Measurements from ENCODE around the gene NAPSA.
"Not testable (repeated sequence)": the region's sequence is repeated elsewhere in the genome, so short reads cannot be mapped to it uniquely, and the experiment has no call there.

NAPSA gene

GRCh38 chr19:50330365-50331078 lies 34.9 kb downstream of the NAPSA start:
- peak; percentile 94 for DNase-seq (ENCODE audit: low read depth)

- DNase-seq (ENCODE audit: low read depth), result not testable (repeated sequence)
Measured at GRCh38 chr19:50329926-50330294, 35.5 kb downstream of the NAPSA start.

DNA sequence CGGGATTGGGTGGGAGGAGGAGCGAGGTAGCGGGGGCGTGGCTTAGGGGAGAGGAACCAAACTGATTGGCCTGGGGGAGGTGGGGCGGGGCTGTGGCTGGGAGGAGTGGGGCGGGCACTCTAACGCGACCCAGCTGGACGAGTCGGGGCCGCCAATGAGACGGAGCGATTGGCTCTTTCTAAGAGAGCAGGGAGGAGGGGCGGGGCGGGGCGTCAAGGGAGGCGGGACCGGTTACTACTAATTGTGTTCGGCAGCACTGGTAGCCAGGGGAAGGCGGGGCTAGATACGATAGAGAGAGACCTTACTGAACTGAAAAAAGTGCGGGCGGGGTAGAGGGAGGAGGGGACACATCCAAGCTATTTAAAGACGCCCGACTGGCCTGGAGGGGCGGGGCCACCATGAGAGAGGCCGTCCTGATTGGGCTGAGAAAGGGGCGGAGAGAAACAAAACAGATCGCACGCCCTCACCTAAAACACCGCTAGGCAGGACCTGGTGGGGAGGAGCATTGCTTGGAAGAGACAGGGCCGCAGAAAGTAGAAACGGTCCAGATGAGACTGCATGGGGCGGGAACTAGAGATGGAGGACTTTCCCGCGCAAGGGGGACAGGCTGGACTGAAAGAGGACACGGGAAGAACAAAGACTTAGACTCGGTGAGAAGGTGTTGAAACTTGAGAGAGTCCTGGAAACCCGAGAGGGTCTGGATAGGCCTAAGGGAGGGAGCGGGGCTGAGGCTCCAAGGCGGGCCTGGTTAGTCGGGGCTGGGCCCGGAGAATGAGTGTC lies 36.1 kb downstream of the NAPSA start, which contains the start of gene KCNC3:
KCNC3 (minus strand) TSS at position 232 of the 780 bp plus-strand sequence. CDS start 295 bp downstream, outside the sequence.
- peak; percentile 97 for DNase-seq (ENCODE audit: low read depth)

- DNase-seq (ENCODE audit: low read depth), result no peak
Measured at GRCh38 chr19:50328873-50329145, 36.6 kb downstream of the NAPSA start.

DNA sequence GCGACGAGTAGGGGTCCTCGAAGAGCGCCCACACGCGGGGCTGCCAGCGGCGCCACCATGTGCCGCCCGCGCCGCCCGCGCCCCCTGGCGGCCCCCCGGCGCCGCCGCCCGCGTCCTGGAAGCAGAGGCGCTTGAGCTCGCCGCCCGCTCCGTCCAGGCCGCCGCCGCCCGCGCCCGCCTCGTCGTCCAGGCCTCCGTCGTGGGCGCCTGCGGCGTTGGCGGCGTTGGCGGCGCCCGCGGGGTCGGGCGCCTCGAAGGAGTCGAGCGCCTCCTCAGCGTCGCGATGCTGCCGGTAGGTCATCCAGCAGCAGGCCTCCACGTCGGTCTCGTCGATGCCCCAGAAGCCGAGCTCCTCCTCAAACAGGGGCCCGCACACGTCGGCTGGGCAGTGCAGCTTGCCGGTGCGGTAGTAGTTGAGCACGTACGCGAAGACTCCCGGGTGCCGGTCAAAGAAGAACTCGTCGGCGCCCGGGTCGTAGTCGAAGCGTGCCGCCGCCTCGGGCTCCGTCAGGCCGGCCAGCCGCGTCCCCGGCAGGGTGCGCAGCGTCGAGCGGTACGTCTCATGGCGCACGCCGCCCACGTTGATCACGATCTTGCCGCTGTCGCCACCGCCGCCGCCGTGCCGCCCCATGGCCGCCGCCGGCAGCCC lies 37.1 kb downstream of the NAPSA start:
- DNase-seq (ENCODE audit: low read depth), result peak; percentile 55

DNA sequence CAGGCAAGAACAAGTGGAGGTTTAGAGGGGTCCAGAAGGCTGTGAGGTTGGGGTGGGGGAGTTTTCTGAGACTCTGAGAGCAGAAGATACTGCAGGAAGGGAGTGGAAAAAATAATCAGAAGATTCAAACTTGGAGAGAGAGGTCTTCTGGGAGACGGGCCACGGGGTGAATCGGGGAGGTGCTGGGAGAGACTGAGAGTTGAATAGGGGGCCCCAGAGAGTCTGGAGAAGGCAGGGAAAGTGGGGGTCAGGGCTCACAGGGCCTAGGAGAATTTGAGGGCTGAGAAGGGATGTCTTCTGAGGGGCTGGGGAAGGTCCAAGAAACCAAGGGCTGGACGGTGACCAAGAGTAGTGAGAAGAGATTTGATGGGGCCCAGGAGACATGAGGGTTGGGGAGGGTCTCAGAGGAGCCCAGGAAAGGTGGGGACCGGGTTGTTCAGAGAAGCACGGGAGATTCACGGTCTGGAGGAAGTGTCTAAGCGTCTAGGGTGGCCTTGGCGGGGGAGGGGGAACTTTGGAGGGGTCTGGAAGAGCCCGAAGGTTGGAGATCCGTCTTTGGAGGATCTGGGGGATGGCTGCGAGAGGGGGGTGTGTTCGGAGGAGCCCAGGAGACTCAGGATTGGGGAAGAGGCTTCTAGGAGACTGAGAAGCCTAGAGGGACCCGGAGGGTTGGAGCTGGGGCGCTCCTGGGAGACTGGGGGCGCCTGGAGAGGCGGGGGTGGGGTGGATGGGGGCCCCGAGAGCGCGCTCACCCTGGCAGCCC lies 37.8 kb downstream of the NAPSA start:
- no peak for DNase-seq (ENCODE audit: low read depth)

DNA sequence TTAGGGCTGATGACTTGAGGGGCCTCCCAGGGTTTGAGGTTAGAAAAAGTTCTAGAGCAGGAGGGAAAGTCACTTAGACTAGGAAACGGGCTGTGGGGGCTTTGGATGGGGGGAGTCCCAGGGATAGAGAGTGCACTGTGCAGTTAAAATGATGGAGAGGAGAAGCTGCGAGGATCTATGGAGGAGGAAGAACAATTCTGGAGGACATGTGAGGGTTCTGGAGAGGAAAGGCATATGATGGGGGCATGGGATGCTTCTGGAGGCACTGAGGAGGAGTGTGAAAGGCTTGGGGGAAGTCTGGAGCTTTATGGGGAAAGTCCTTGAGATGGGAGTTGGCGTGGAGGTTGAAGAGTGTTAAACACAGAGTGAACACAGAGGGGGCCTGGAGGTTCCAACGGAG lies 38.4 kb downstream of the NAPSA start:
- DNase-seq (ENCODE audit: low read depth), result no peak

DNA sequence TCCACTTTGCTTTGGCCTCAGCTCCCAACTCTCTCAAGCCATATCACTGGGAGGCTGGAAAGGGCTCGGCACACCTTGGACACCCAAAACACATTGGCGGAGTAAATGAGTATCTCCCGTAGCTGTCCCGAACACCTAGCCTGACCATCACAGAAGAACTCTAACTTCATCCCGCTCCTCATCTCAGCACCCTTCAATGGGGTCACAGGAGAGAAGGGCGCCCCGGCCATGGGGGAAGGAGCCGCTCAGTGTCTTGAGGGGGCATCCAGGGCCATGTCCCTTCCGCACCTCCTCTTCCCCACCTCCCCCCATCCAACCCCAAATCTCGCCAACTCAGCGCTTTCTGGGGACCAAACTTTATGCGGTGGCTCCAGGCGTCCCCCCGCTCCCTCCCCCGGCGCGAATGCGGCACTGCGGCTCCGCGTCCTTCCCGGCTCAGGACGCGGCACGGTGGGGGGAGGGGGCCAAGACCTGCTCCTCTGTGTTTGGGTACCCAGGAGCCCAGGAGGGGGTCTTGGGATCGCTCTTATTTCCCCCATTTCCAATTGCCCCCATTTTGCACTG lies 39.3 kb downstream of the NAPSA start:
- DNase-seq (ENCODE audit: low read depth), result no peak

DNA sequence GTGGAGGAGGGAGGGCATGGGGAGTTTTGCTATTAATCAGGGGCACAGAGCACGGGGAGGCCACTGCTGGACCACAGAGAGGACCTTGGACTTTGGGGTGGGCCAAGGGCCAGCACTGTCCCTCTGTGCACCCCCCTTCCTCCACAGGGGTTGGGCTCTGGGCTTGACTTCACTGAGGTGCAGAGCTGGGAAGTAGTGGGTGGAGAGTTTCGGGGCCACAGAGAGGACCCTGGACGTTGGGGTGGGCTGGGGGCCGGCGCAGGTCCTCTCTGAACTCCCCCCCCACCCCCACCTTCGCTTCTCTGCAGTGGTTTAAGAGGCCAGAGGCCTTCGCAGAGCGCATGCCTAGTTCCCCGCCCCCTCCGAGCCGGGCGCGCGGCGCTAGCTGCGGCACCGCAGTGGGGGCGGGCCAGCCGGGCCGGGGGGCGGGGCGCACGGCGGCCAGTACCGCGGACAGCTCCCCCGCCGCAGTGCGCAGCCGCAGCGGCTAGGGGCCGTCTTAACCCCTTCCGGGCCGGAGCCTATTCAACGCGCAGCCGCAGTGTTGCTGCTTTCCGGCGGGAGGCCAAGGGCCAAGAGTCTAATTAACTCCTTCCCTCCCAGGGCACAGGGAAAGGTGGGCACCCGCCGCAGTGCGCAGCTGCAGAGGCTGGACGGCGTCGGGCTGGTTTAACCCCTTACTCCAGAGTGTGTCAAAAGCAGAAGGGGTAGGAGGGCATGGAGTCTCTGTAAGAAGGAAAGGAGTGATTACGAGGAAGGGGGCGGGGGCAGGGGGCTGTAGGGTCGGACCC lies 39.9 kb downstream of the NAPSA start:
- DNase-seq (ENCODE audit: low read depth), result peak; percentile 87

GRCh38 chr19:50324331-50324730 lies 41.1 kb downstream of the NAPSA start:
- no peak for DNase-seq (ENCODE audit: low read depth)

- no peak for DNase-seq (ENCODE audit: low read depth)
Measured at GRCh38 chr19:50323782-50324133, 41.7 kb downstream of the NAPSA start.

DNA sequence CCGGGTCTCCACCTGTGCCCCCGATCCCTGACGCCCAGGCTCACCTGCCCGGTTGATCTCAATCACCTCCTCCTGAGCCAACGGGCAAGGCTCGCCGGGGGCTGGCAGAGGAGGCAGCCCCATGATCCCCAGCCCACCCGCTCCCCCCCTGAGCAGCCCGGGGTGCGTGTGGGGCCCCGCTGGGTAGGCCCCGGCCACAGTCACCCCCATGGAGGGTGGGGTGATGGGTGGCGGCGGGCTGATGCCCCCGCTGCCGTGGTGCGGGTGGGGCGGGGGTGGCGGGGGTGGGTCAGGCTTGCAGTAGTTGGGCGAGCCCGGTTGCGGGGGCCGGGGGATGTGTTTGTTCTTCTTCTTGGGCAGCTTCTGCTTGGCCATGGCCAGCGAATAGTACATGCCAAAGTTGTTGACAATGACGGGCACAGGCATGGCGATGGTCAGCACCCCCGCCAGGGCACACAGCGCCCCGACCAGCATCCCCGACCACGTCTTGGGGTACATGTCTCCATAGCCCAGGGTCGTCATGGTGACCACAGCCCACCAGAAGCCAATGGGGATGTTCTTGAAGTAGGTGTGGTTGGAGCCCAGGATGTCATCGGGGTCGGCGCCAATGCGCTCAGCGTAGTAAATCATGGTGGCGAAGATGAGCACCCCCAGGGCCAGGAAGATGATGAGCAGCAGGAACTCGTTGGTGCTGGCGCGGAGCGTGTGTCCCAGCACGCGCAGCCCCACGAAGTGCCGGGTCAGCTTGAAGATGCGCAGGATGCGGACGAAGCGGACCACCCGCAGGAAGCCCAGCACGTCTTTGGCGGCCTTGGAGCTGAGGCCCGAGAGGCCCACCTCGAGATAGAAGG lies 42.3 kb downstream of the NAPSA start:
- DNase-seq (ENCODE audit: low read depth), result no peak

GRCh38 chr19:50322234-50322633 lies 43.2 kb downstream of the NAPSA start:
- no peak for DNase-seq (ENCODE audit: low read depth)

GRCh38 chr19:50321831-50322230 lies 43.6 kb downstream of the NAPSA start:
- DNase-seq (ENCODE audit: low read depth), result no peak

DNA sequence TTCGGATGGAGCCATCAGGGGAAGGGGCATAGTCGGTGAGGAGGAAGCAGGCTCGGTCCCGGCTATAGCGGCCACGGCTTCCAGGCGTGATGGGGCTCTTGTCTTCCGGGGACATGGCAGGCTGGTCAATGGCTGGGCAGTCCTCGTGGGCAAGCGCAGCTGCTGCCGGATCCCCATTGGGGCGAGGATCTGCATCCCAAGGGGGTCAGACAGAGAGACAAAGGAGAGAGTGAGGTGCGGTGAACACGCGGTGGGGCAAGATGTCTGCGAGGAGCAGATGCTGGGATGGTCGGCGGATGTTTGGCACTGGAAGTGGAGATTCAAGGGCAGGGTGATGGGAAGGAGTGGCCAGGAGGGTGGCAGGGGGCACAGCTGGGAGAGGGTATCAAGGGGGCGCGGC lies 44.8 kb downstream of the NAPSA start:
- no peak for DNase-seq (ENCODE audit: low read depth)

DNA sequence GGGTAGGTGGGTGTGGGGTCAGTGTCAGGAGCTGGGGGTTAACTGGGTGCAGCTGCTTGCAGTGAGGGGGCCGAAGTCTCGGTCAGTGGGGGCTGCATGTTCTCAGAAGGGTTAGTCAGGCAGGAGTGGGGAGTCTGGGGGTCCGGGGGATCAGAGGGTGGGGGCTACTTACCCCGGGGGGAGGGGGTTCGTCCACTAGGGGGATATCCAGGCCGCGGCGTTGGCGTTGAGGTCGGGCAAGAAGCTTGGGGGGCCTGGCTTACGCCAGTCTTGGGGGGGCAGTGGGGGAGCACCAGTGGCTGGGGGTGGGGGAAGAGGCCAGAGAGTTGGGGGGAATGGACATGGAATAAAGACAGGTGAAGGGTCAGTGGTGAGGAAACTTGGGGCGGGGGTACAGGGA lies 45.4 kb downstream of the NAPSA start:
- DNase-seq (ENCODE audit: low read depth), result no peak

DNA sequence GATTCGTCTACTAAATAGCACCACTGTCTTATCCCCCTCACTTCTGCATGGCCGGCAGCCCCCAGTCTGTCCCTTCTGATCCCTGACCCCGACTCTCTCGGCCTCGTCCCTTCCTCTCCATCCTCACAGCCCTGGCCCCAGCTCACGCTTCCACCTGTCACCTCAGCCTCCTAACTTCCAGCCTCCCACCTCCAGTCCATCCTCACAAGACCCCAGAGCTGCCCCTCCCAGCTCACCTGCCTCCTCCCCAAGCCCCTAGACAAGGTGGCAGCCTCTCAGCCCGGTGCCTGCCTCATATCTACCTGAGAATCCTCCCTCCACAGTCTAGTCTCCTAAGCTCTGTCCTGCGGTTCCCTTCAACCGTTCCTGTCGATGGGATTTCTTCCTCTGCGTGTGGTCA lies 46.3 kb downstream of the NAPSA start:
- DNase-seq (ENCODE audit: low read depth), result no peak

GRCh38 chr19:50318438-50318837 lies 47.0 kb downstream of the NAPSA start:
- DNase-seq (ENCODE audit: low read depth), result no peak

- DNase-seq (ENCODE audit: low read depth), result no peak
Measured at GRCh38 chr19:50317115-50317514, 48.3 kb downstream of the NAPSA start.

DNA sequence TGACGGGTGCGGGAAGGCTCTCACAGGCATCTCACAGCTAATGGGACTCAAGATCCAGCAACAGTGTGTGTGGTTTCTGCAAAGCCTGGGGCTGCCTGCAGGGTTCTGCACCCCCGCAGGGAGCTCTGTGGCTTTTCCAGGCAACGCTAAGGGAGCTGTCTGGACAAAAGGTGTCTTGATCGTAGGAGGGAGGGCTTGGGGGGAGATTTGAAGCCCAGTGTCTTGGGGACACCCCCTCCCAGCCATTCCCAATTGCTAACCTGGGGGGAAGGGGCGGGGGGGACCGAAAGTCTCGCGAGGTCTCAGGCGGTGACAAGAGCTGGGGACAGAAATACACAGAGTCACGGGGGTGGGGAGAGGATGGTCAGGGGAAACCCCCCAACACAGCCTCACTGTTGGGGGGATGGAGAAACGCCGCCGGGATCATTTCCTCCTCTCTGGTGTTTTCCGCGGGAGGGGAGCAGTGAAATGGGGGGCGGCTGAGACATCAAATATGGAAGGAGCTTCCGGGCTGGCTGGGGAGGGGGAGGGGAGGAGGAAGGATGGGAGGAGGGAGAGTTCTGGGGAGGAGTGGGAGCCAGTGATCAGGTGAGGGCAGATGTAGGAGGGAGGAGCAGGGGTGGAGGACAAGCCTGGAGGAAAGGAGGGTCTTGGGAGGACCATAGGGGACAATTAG lies 49.5 kb downstream of the NAPSA start:
- DNase-seq (ENCODE audit: low read depth), result peak; percentile 32
